ENCODE results near the gene ERICH4.

DNA sequence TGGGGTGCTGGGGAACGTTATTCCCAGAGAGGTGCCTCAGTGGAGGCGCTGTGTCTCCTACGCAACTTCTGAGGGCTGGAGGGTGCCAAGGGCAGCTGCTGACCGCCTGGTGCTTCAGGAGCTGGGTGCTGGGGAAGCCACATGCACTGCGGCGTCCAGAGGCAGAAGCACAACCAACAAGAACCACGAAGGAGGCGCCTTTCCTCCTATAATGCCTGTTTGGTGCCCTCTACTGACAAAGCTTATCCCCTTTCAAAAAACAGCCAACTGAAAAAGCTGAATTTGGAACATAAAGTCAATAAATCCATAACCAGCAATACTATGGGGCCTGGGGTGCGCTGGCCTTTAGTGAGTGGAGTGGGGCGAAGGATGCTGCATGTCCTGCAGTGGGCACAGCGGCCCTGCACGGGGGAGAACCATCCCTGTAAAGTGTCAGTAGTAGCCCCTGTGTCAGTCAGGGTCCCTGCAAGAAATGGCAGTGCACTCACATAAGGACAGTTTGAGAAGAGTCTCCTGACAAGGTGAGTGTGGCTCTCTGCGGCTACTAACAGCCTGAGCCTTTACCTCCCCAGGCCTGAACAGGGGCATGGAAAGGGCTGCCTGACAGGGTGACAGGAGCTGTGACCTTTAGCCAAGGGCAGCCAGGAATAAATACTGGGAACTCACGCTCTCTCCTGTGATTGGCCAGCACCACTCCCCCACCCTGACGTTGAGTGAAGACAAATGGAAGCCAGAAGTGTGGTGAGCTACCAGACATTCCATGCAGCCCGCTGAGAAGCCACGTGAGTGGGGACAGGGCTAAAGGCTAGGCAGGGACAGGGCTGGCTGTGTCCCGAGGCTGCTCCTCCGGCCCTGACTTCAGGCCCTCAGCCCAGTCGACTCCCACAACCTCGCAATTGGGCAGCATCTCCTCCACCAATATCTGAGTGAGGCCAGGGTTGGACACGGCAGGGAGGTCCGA is 11.2 kb upstream of the ERICH4 start:
- TF ChIP-seq, protein P1, sequence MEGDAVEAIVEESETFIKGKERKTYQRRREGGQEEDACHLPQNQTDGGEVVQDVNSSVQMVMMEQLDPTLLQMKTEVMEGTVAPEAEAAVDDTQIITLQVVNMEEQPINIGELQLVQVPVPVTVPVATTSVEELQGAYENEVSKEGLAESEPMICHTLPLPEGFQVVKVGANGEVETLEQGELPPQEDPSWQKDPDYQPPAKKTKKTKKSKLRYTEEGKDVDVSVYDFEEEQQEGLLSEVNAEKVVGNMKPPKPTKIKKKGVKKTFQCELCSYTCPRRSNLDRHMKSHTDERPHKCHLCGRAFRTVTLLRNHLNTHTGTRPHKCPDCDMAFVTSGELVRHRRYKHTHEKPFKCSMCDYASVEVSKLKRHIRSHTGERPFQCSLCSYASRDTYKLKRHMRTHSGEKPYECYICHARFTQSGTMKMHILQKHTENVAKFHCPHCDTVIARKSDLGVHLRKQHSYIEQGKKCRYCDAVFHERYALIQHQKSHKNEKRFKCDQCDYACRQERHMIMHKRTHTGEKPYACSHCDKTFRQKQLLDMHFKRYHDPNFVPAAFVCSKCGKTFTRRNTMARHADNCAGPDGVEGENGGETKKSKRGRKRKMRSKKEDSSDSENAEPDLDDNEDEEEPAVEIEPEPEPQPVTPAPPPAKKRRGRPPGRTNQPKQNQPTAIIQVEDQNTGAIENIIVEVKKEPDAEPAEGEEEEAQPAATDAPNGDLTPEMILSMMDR (IDR thresholded peaks at IDR 0.05): no peak
- no peak for TF ChIP-seq EP300 (IDR thresholded peaks at IDR 0.05)
- TF ChIP-seq POLR2A (IDR thresholded peaks at IDR 0.05): no peak
- TF ChIP-seq POLR2AphosphoS5 (IDR thresholded peaks at IDR 0.05): no peak

Data from suprapubic skin (tissue), 4 donors.